Glutamatergic neuron (in vitro differentiated cells): Measurements from ENCODE around the gene IKZF2. TPM values are rescaled to one million over a fixed set of nuclear protein-coding genes. Genes with fewer than 3 reads are reported as not detected.

Source experiments
- DNase-seq: peaks from one replicate; pipeline ENCODE4 v3.0.0; 2022
- H3K27ac Mint-ChIP-seq: one replicate; pipeline ENCODE4 v1.8.0; 2020; ENCODE audit warnings: mild to moderate bottlenecking, mixed read lengths, inconsistent platforms; ENCODE audit not compliant: unreplicated experiment
- H3K27me3 Mint-ChIP-seq: one replicate; pipeline ENCODE4 v1.8.0; 2020; ENCODE audit warnings: mild to moderate bottlenecking, moderate library complexity, mixed read lengths, inconsistent platforms; ENCODE audit not compliant: unreplicated experiment
- H3K36me3 Mint-ChIP-seq: one replicate; pipeline ENCODE4 v1.8.0; 2020; ENCODE audit warnings: mild to moderate bottlenecking, mixed read lengths, inconsistent platforms; ENCODE audit not compliant: unreplicated experiment
- H3K4me1 Mint-ChIP-seq: one replicate; pipeline ENCODE4 v1.8.0; 2020; ENCODE audit warnings: mild to moderate bottlenecking, low read depth, mixed read lengths, inconsistent platforms; ENCODE audit not compliant: unreplicated experiment
- H3K4me3 Mint-ChIP-seq: one replicate; pipeline ENCODE4 v1.8.0; 2020; ENCODE audit warnings: mild to moderate bottlenecking, mixed read lengths, inconsistent platforms; ENCODE audit not compliant: unreplicated experiment
- H3K9me3 Mint-ChIP-seq: one replicate; pipeline ENCODE4 v1.8.0; 2020; ENCODE audit warnings: mild to moderate bottlenecking, moderate library complexity, mixed read lengths, inconsistent platforms; ENCODE audit not compliant: unreplicated experiment
- total RNA-seq: library from RNA; stranded (reverse); fragmentation: NEBNext Ultra II Directional; extraction: Animal tissue kit (Norgen Biotek cat#: 25700); gene quantifications from one replicate; pipeline ENCODE4 v1.2.1, GENCODE V29; 2021; ENCODE audit not compliant: unreplicated experiment
- TF ChIP-seq, protein P1 (sequence below): fragments of 200-600 bp; sonication (generic); IDR thresholded peaks from one replicate; pipeline ENCODE4 v1.5.0; 2021; ENCODE audit not compliant: partially characterized antibody, unreplicated experiment

The IKZF2 gene
- total RNA-seq, 1 donor from 2014 or later, result 1.8 TPM

GRCh38 chr2:213156717-213157116, 5.3 kb upstream of the IKZF2 start:
- Mint-ChIP-seq H3K4me1 (peaks cover 3% of the 10 kb centered on the region), H3K27ac (no peak overlapping the region), H3K4me3 (no peak overlapping the region), H3K27me3 (no peaks in the 10 kb centered on the region), H3K9me3 (no peaks in the 10 kb centered on the region), H3K36me3 (no peaks in the 10 kb centered on the region)
- no peak for DNase-seq
- TF ChIP-seq, protein P1, sequence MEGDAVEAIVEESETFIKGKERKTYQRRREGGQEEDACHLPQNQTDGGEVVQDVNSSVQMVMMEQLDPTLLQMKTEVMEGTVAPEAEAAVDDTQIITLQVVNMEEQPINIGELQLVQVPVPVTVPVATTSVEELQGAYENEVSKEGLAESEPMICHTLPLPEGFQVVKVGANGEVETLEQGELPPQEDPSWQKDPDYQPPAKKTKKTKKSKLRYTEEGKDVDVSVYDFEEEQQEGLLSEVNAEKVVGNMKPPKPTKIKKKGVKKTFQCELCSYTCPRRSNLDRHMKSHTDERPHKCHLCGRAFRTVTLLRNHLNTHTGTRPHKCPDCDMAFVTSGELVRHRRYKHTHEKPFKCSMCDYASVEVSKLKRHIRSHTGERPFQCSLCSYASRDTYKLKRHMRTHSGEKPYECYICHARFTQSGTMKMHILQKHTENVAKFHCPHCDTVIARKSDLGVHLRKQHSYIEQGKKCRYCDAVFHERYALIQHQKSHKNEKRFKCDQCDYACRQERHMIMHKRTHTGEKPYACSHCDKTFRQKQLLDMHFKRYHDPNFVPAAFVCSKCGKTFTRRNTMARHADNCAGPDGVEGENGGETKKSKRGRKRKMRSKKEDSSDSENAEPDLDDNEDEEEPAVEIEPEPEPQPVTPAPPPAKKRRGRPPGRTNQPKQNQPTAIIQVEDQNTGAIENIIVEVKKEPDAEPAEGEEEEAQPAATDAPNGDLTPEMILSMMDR, result no peak

DNA sequence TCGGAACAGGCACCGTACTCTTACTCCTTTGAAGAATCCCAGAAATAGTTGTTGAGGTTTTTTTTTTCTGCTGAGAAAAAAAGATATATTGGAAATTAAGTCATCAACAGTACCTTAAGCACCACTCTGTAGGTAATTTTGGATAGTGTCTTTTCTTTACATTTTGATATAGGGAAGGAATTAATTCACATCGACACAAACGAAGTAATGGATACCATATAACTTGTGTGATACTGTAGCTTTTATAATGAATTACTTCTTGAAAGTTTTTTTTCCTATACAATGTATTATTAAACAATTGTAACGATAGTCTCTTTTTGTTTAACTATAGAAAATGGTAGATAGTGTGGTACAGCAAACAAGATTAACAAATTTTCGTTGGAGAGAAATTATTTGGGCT, 1.5 kb upstream of the IKZF2 start:
- no peak for DNase-seq
- Mint-ChIP-seq H3K27ac (no peak overlapping the region), H3K36me3 (no peaks in the 10 kb centered on the region), H3K9me3 (peaks cover 3% of the 10 kb centered on the region), H3K27me3 (no peaks in the 10 kb centered on the region), H3K4me1 (peaks cover 18% of the 10 kb centered on the region), H3K4me3 (peak overlapping the region; percentile 88)
- TF ChIP-seq, protein P1, result no peak

DNA sequence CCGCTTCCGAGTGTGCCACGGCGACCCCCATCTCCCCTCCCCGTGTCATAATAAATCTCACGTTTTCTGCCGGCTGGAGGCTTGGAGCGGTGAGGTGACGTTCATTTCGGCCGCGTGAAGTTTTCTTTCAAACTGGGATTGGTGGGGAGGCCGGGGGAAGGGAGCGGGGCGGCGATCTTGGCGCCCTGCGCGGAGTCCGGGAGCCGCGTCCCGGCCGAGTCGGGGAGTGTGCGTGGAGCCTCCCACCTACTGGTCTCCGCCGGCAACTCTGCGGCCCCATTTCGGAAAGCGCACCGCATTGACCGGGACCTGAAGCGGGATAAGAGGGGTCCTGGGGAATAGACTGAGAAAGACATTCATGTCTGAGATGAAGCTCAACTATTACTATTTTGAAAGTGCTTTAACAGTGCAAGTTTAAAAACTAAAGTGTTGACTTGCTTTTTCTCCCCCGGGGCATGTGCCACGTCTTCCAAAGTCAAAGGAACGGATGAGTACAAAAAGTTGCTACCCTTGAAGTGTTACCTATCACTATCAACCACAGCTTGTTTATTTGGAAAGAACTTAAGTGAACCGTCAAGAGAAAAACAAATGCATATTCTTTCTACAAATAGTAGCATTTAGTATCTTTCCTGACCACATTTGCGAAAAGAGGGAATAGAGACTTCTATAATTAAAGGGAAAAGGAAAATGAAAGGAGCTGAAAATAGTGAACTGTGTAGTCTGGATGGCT, 818 bp upstream of the IKZF2 start:
- Mint-ChIP-seq H3K36me3 (no peaks in the 10 kb centered on the region), H3K27me3 (no peaks in the 10 kb centered on the region), H3K27ac (no peak overlapping the region), H3K9me3 (peaks cover 3% of the 10 kb centered on the region), H3K4me3 (peak overlapping the region; percentile 88), H3K4me1 (peaks cover 18% of the 10 kb centered on the region)
- TF ChIP-seq, protein P1, result no peak
- peak; percentile 67 for DNase-seq

- no peaks in the 10 kb centered on the region for H3K36me3 Mint-ChIP-seq
- peaks cover 18% of the 10 kb centered on the region for H3K4me1 Mint-ChIP-seq
- DNase-seq, result peak; percentile 18
- no peaks in the 10 kb centered on the region for H3K27me3 Mint-ChIP-seq
- peaks cover 3% of the 10 kb centered on the region for H3K9me3 Mint-ChIP-seq
- H3K27ac Mint-ChIP-seq, result peak overlapping the region; percentile 59
- peak overlapping the region; percentile 99 for H3K4me3 Mint-ChIP-seq
- TF ChIP-seq, protein P1, result no peak
Measured at GRCh38 chr2:213150315-213151097, 906 bp downstream of the IKZF2 start.

DNA sequence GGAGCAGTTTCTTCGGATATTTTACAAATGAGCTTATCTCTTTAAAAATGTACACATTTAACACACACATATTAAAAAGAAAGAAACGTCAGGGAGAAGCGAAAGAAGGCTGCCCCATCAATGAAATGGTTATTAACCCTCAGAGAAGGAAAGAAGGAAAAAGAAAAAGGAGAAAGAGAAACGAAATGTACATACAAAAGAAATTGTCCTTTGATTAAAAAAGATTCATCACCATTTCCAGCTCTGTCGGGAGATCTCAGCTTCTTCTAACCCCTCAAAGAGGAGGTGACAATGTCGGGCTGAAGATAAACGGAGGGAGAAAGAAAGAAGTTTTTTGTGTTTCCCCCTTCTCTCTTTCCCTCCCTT, 1.5 kb downstream of the IKZF2 start:
- peaks cover 3% of the 10 kb centered on the region for H3K9me3 Mint-ChIP-seq
- peak overlapping the region; percentile 83 for H3K4me3 Mint-ChIP-seq
- H3K4me1 Mint-ChIP-seq, result peaks cover 18% of the 10 kb centered on the region

More for the DNA sequence above, 1.5 kb downstream of the IKZF2 start:
- TF ChIP-seq, protein P1, result no peak
- no peaks in the 10 kb centered on the region for H3K27me3 Mint-ChIP-seq
- H3K36me3 Mint-ChIP-seq, result no peaks in the 10 kb centered on the region
- DNase-seq, result no peak
- H3K27ac Mint-ChIP-seq, result no peak overlapping the region
